Suprapubic skin (tissue), 4 donors: ENCODE measurements around the gene APH1B. TPM values are rescaled to one million over a fixed set of nuclear protein-coding genes. Genes with fewer than 3 reads are reported as not detected.

Experiments
- DNase-seq, 2 donors: peaks; one replicate each; pipeline ENCODE4 v3.0.0-alpha.2; 2019; ENCODE audit warnings: low spot score in 2 of 2
- H3K27ac ChIP-seq: fragments of 200-600 bp; sonication (generic); one replicate; pipeline ENCODE4 v1.5.1; 2019
- H3K27me3 ChIP-seq: fragments of 200-600 bp; sonication (generic); one replicate; pipeline ENCODE4 v1.5.1; 2019
- H3K36me3 ChIP-seq: fragments of 200-600 bp; sonication (generic); one replicate; pipeline ENCODE4 v1.5.1; 2019
- H3K4me1 ChIP-seq: fragments of 200-600 bp; sonication (generic); one replicate; pipeline ENCODE4 v1.5.1; 2019
- H3K4me3 ChIP-seq: fragments of 200-600 bp; sonication (generic); one replicate; pipeline ENCODE4 v1.5.1; 2019; ENCODE audit warnings: mild to moderate bottlenecking
- H3K9me3 ChIP-seq: fragments of 200-600 bp; sonication (generic); one replicate; pipeline ENCODE4 v1.5.1; 2019
- CTCF ChIP-seq, 2 donors: fragments of 200-600 bp in 1 of 2; fragments of 450-650 bp in 1 of 2; sonication (generic) in 1 of 2; IDR thresholded peaks; one replicate each; pipeline ENCODE4 v1.5.1; 2016 to 2019; ENCODE audit warnings: antibody characterized with exemption in 2 of 2, mild to moderate bottlenecking in 1 of 2, moderate library complexity in 1 of 2
- EP300 ChIP-seq: sonication (generic); formaldehyde crosslinking; IDR thresholded peaks from one replicate; pipeline ENCODE4 v1.6.1; 2017; ENCODE audit warnings: antibody characterized with exemption
- POLR2A ChIP-seq, 2 donors: fragments of 450-650 bp; IDR thresholded peaks; one replicate each; pipeline ENCODE4 v1.6.1; 2017; ENCODE audit warnings: antibody characterized with exemption in 2 of 2, mild to moderate bottlenecking in 2 of 2, moderate library complexity in 2 of 2
- POLR2AphosphoS5 ChIP-seq, 3 donors: sonication (generic); formaldehyde crosslinking; IDR thresholded peaks; one replicate each; pipeline ENCODE4 v1.6.1; 2017; ENCODE audit warnings: antibody characterized with exemption in 3 of 3
- WGBS: methylation state at CpG from one replicate; pipeline ENCODE4 v1.1.5; 2018; 5-methylcytosine and 5-hydroxymethylcytosine counted together
- total RNA-seq, 4 donors: library from RNA; depleted of rRNA; stranded (reverse); fragments of >200 nt; gene quantifications; one replicate each; pipeline ENCODE4 v1.1.0, GENCODE V29; 2016

Gene APH1B
- total RNA-seq, 4 donors from 2014 or later = 4.5 to 12.1 (median 7.1) TPM

- no peak for DNase-seq
- peaks cover 19% of the 10 kb centered on the region for H3K36me3 ChIP-seq
- H3K4me3 ChIP-seq = no peak overlapping the region
- H3K27me3 ChIP-seq = no peaks in the 10 kb centered on the region
- WGBS = 99% methylated on average over 2 of the region's 2 CpGs
- H3K9me3 ChIP-seq = no peaks in the 10 kb centered on the region
- H3K4me1 ChIP-seq = peaks cover 11% of the 10 kb centered on the region
- no peak overlapping the region for H3K27ac ChIP-seq
- TF ChIP-seq CTCF (IDR thresholded peaks at IDR 0.05) = no peak
- TF ChIP-seq POLR2AphosphoS5 (IDR thresholded peaks at IDR 0.05) = no peak
- no peak for TF ChIP-seq POLR2A (IDR thresholded peaks at IDR 0.05)
- no peak for TF ChIP-seq EP300
Observed at GRCh38 chr15:63252292-63252691, 25.1 kb upstream of the APH1B start.

DNA sequence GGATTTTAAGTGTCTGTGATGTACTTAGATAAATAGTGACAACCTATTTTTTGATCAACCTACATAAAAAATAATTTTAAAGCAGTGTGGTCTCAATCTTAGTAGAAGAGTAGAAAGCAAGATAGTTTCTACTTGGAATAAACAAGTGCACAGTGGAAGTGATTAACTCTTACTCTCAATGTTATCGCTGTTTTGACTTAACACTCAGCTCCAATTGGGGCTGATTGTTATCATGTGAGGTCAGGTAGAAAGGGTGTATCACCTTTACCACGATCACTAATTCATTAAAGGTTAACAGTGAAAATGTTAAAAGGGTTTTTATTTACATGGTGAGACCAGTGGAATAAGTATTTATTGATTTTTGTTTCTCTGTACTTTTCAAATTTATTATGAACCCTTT is 22.4 kb upstream of the APH1B start:
- no peak overlapping the region for H3K27ac ChIP-seq
- H3K4me1 ChIP-seq = peaks cover 5% of the 10 kb centered on the region
- no peak overlapping the region for H3K4me3 ChIP-seq
- no peaks in the 10 kb centered on the region for H3K9me3 ChIP-seq
- H3K27me3 ChIP-seq = no peaks in the 10 kb centered on the region
- no peak for DNase-seq
- 72% methylated on average over 2 of the region's 2 CpGs for WGBS
- H3K36me3 ChIP-seq = peaks cover 32% of the 10 kb centered on the region
- no peak for TF ChIP-seq POLR2A (IDR thresholded peaks at IDR 0.05)
- no peak for TF ChIP-seq CTCF (IDR thresholded peaks at IDR 0.05)
- no peak for TF ChIP-seq EP300
- no peak for TF ChIP-seq POLR2AphosphoS5 (IDR thresholded peaks at IDR 0.05)

GRCh38 chr15:63255489-63255990 is 21.9 kb upstream of the APH1B start:
- WGBS = 78% methylated on average over 1 of the region's 1 CpG
- no peak for TF ChIP-seq POLR2AphosphoS5 (IDR thresholded peaks at IDR 0.05)
- no peak for TF ChIP-seq CTCF (IDR thresholded peaks at IDR 0.05)
- no peak for TF ChIP-seq POLR2A (IDR thresholded peaks at IDR 0.05)
- TF ChIP-seq EP300 = no peak
- DNase-seq = no peak

DNA sequence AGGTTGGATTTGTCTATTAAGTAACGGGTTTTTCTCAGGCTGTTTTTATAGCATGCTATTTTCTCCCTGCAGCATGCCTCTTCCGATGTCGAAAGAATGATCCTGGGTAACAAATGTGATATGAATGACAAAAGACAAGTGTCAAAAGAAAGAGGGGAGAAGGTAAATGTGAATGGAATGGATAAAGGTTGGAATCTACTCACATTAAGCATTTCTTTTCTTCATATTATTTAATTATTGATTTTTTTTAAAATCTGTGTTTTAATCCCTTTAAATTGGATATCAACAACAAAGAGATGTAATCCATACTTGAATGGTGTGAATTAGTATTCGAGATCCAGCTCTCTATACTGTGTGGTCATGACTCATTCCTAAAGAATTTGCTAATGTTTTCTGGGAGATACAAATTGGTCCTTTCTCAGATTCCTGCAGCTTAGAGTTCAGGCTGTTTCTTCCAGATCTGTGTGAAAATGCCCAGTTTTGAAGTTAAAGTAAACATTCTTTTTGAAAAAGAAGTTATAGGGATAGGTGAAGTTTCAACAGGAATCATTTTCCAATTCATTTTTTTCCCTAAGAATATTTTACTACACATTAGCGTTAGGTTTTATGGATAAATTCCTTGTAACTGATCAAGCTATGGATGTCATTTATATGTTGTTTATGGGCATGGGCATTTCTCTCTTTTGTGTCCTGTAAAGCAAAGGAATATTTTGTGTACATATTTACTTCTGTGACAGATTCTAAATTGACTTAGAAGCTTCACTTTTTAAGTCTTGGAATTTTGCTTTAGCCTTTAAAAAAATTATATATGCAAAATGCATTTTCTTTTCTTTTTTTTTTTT is 20.8 kb upstream of the APH1B start:
- Histone ChIP-seq H3K27ac (no peak overlapping the region), H3K4me1 (peaks cover 5% of the 10 kb centered on the region), H3K9me3 (no peaks in the 10 kb centered on the region), H3K4me3 (no peak overlapping the region), H3K27me3 (no peaks in the 10 kb centered on the region), H3K36me3 (peaks cover 32% of the 10 kb centered on the region)
- no peak for DNase-seq
- WGBS = 53% methylated on average over 5 of the region's 5 CpGs
- no peak for TF ChIP-seq POLR2AphosphoS5 (IDR thresholded peaks at IDR 0.05)
- no peak for TF ChIP-seq EP300
- TF ChIP-seq CTCF (IDR thresholded peaks at IDR 0.05) = no peak
- no peak for TF ChIP-seq POLR2A (IDR thresholded peaks at IDR 0.05)

More at GRCh38 chr15:63255489-63255990, 21.9 kb upstream of the APH1B start:
- H3K27ac ChIP-seq = no peak overlapping the region
- H3K27me3 ChIP-seq = no peaks in the 10 kb centered on the region
- peaks cover 5% of the 10 kb centered on the region for H3K4me1 ChIP-seq
- no peak overlapping the region for H3K4me3 ChIP-seq
- peaks cover 34% of the 10 kb centered on the region for H3K36me3 ChIP-seq
- no peaks in the 10 kb centered on the region for H3K9me3 ChIP-seq

GRCh38 chr15:63258658-63259057 is 18.7 kb upstream of the APH1B start:
- peaks cover 5% of the 10 kb centered on the region for H3K4me1 ChIP-seq
- WGBS = 90% methylated on average over 2 of the region's 2 CpGs
- H3K36me3 ChIP-seq = peaks cover 35% of the 10 kb centered on the region
- H3K9me3 ChIP-seq = no peaks in the 10 kb centered on the region
- no peak for DNase-seq
- no peaks in the 10 kb centered on the region for H3K27me3 ChIP-seq
- H3K4me3 ChIP-seq = no peak overlapping the region
- no peak for TF ChIP-seq POLR2A (IDR thresholded peaks at IDR 0.05)
- no peak for TF ChIP-seq POLR2AphosphoS5 (IDR thresholded peaks at IDR 0.05)
- TF ChIP-seq EP300 = no peak
- TF ChIP-seq CTCF (IDR thresholded peaks at IDR 0.05) = no peak
- no peak overlapping the region for H3K27ac ChIP-seq
